GM21526 (cell line): ENCODE results near the gene UNC5A.

Experiments
- ATAC-seq: cut with Tn5 transposase; IDR thresholded peaks from one replicate; pipeline ENCODE4 v1.9.1; 2021; ENCODE audit warnings: moderate library complexity; ENCODE audit not compliant: unreplicated experiment, low FRiP score

Gene UNC5A

DNA sequence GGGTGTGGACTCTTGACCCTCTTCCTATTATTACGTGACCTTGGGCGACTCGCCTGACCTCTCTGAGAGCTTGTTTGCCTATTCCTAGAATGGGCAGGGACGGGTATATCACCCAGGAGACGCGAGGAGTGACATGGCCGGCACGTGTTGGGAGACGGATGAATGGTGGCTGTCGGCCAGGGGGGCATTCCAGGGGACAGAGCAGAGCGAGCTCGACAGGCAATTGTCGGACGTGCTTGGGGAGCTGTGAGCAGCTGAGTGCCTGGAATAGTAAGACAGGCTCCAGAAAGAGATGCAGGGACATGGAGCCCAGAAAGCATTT lies 29.3 kb upstream of the UNC5A start:
- ATAC-seq = no peak

DNA sequence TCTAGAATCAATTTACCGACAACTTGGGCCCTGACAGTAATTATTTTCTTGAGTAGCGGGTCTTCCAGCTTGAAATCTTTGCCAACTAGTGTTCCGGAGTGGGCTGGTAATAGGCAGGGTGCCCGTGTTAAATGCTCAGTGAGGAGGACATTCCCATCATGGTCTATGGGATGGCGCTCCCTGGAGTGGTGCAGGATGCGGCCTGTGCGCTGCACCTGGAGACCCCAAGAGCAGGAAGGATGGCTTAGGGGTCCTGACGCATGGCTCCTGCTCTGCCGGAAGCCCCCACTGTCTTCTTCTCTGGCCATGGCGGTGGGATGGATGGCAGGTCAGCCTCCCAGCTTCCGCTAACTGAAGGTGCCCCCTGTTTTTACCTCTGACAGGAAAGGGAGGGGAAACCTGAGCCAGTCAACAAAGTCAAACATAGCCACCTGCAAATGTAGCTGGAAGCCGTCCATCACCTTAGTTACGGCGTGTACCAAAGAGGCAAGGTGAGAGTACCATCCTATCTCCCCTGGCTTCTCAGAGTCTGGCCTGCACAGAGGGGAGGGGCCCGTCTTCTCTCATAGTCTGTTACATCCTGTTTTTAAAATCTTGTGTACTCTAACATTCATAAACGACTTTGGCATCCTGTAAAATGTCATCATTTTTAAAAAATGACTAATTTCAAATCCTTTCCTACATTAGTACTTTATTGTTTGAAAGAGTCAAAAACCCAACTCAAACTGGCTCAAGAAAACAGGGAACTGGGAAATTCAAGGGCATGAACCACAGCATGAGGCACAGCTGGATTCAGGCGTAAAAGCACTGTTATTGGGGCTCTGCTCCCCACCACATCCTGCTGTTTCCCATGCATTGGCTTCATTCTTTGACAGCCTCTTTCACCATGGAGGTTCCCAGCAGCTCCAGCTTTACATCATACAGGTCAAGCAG lies 28.5 kb upstream of the UNC5A start:
- no peak for ATAC-seq

DNA sequence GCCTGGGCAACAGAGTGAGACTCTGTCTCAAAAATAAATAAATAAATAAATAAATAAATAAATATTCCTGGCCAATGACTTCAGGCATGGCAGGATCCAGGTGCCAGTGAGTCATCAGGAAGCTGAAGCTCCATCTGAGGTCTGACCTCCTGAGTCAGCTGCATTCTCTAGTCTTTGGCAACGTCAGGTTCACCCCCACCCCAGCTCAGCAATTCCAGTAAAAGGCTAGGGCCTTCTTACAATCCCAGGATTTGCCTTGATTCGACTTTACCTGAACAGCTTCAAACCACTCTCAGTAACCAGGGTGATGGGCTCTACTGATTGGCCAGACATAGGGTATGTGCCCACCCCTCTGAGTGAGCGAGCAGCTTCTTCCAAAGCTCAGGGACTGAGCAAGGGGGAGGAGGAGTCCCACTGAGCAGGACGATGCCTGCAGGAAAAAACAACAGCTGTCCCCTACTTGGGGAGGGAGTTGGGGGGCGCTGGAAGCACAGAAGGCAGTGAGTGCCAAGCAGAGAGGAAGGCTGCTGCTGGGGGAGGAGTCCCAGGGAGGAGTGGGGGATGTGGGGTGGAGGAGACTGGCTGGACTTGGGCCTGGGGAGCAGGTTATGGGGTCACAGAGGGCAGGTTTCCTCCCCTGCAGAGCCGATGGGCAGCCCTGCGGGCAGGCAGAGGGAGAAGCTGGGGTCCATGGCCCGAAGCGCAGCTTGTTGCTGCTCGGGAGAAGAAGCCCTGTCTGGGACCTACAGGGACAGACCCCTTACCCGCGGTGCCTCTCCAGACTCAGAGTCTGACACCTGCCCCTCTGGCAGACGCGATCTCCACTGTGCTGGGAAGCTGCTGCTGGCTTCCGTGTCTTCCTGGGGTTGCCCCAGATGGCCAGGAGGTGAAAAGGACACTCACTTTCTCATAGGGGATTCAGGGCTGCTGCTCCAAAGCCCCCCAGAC lies 25.9 kb upstream of the UNC5A start:
- ATAC-seq = no peak

DNA sequence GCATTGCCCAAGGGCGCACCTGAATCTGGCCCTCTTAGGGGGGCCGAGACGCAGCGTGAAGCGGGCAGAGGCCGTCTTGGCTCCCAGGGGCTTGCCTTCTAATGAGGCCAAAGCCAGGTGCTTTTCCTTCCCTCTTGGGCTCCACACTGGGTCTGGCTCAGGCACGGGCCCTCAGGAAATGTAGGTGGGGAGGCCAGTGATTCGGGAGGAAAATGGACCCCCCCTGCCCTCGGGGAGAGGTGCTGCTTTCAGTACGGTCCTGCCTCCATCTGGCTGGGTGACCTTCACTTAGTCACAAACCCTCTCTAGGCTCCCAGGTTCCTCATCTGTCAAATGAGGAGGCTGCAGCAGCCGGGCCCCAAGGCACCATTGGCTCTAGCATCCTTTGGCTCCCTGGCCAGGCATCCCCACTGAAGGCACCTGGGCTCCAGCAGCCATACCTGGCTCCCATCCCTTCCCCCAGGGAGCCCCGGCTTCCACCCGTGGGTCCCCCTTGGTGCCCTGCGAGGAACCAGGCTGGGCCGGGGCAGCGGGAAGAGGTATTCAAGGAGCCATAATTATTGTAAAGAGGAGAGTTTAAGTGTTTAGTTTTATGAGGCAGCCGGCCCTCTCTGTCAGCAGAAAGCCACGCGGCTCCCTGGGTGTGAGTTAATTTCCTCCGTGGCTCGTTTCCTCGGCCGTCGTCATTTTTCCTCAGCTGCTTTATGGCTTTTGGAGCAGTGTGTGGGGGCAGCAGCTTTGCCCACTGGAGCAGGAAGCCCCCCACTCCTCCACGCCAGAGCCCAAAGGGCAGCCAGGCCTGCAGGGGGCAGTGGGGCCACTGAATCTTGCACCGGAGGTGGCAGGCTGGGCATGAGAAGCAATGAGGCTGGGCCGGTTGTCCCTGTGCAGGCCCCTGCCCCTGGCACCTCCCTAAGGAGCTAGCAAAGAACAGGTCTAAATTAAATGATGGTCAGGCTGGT lies 24.9 kb upstream of the UNC5A start:
- no peak for ATAC-seq

DNA sequence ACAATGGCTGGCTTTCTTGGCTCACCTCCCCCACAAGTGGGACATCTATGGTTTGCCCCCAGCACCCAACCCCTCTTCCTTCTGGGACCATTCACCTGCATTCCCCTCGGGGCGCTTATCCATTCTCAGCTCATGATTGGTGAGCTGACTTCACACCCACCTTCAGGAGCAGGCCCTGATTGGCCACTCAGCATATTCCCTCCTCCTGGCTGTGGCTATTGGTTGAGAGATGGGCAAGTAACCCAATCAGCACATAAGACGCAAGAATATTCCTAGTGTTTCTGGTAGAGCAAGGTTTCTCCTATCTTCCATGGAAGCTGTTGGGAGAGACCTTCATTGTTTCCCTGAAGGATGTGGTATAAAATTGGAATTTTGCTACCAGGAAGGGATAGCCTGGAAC lies 22.7 kb upstream of the UNC5A start:
- ATAC-seq = no peak

DNA sequence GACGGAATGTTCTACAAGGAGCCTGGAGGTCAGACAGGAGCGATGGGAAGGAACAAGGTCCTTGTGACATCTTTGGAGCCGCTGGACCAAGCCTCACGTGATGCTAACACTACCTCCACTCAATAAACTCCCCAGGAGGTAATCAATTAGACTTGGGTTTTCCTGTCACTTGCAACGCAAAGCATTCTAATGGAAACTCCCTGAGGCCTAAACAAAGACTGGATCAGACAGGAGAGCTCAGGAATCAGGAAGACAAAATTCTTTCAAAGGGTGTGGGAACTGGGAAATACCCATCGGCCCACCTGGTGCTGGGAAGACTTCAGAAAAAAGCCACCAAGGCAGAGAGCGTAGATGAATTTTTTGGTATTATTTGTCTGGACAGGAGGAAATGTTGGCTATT lies 22.3 kb upstream of the UNC5A start:
- ATAC-seq = no peak

DNA sequence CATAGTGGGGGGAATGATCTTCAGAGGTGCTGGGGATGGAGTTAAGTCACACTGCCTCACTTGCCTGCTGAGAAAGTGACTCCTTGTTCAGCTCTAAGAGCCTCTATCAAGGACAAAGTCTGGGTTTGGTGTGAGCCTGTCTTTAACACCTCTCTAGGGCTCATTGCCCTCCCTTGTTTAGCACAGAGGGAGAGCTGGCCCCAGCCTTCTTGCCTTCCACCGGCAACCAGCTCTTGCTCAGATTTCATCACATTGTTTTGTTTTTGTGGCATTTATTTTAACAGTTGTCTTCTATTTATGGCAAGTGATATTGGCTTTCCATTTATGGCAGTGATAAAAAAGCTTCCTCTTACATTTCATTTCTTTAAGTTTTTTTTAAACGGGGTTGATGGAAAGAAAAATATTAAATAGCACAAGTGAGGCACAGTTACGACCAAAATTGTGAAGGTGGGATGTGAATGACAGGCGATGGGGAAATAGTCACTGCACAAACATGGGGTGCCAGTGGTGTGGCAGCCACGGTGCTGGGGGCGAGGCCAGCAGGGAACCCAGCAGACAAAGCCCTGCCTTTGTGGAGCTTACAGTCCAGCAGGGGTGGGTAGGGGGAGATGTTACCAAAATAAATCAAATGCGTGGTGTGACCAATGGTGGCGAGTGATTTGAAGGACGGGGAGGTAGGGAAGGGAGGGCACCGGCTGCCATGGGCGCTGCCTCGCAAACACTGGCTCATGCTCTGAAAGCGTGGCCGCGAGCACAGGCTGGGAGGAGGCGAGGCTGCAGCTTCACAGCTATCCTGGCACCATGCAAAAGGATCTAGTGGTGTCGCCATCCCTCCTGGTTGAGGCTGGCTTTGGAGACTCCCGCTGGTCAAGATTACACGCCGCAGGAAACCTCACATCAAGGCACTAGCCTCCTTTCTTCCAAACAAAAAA lies 21.2 kb upstream of the UNC5A start:
- ATAC-seq = no peak

DNA sequence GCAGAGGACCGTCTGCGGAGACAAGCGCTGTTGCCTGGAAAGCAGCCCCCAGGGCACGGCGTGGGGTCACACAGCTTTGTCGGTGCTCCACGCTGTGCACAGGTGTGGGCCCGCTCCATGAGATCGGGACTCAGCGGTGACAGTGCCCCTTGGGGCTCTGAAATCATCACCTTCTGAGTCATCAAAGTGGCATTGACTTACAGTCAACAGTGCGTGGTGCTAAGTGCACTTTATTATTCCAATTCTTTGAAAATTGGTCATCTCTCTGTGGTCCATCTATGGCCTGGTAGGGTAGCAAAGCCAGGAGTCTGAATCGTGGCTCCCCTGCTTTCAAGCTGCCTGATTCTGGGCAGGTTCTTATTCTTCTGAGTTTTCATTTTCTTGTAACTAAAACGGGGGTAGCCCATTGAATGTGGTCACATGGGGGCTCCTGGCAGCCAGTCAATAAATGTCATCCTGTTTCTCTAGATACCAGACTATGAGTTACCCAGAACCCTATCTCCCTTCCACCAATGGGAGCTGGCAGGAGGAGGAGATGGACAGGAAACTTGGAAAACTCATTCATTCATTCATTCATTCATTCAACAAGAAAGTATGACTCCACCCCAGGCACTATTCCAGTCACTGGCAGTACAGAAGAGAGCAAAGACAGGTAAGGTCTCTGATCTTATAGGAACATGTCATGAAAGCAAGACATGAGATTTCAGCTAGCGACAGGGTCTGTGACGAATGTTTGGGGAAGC lies 20.3 kb upstream of the UNC5A start:
- ATAC-seq = no peak

DNA sequence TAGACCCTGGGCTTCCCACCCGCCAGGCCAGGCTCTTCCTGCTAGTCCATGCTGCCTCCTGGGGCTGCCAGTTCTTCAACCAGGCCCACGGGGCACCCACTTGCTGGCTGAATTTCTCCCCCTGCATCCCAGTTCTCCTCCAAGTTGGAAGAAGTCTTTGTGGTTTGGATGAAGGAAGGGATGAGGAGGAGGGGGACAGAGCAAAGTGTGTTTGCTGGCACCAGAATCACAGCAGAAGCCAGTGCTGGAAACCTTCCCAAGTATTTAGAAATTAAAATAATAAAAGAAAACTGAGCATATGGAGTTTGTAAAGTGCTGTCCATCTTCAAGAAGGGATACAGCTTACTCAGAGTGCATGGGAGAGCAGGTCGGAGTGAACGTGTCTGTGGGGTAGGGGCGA lies 19.4 kb upstream of the UNC5A start:
- ATAC-seq = no peak

DNA sequence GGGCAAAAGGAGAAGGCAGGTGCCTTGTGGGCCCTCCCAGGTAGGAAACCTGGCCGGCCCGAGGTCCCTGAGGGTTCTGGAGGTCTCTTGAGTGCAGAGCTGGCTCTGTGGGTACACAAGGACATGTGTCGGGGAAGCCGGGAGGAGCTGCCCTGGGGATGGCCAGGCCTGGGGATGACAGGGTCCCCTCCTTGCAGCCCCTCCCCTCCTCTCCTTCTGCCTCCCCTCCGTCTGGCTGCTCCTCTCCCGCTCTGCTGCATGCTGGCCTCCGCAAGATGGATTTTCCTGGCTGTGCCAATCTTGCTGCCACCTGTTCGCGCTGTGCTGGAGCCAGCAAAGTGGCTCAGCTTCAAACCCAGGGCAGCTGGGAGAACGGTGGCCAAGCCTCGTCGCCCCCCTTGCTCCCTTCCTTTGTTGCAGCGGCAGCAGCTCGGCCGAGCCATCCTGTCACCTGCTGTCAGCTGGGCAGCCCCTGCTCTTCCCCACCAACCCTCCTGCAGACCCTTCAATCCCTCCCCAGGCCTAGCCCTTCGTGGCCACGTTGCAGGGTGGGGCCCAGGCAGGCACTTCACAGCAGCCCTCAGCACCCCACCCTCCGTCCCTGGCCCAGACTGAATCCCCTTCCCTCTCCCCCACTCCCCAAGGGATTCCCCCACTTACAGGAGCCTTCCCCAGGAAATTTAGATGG lies 17.6 kb upstream of the UNC5A start:
- ATAC-seq = no peak

DNA sequence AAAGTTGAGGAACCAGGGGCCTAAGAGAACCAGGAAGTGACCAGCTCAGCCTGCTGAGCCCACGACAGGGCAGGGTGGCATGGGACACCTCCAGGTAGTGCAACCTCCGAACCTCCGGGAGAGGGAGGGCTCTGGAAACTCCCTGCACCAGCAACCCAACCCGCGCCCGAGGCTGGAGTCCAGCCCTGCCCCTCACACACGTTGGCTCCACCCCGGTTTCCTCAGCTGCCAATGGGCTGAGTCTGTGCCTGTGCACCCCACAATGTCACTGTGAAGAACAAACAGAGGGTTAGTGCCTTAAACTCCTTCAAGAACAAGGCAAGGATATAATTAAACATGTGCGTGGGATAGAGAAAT lies 17.0 kb upstream of the UNC5A start:
- no peak for ATAC-seq

DNA sequence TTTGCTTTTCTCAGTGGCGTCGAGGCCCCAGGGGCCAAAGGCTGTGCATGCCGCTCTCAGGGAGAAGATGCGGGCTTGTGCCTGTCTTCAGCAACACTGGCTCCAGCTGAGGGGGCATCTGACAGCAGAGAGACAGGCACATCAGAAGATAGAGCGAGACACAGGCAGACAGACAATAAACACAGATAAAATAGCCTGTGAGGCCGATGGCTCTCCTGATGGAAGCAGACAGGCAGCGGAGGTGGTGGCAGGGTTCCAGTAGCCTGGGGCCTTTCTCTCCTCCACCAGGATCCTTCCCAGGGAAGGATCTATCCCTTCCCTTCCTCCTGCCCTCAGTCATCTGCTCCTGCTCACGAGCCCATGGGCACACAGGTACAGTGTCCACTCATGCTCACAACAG lies 16.6 kb upstream of the UNC5A start:
- no peak for ATAC-seq

DNA sequence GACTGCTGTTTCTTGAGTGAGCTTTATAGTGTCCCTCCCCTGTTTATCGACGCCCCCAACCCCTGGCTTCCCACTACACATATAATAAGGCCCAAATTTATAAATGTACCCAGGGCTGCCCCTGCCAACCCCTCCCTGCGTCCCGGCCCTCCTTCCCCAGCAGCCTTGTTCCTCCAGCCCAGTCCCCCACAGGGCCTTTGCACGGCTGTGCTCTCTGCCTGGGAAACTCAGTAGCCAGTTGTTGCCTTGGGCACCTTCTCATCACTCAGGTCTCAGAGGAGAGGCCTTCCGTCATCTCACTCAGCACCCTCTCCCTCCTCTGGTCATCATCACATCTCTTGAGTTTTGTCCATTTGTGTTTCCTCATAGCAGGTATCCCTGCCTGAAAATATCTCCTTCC lies 15.8 kb upstream of the UNC5A start:
- ATAC-seq = no peak

DNA sequence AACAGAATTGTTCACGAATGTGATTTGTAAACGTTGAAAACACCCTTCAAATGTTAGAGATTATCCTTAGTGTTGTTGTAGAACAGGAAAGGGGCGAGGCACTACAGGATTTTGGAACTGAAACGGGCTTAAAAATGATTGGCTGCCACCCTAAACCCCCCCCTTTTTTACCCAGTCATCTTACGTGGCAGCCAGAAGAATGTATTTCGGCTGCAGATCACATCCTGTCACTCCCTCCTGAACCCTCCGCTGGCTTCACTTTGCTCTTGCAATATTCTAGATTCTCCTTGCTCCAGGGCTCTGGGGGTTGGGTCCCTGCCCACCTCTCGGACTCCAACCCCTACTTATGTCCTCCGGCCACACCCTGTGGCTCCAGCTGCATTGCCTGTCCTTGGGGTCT lies 13.9 kb upstream of the UNC5A start:
- ATAC-seq = no peak

DNA sequence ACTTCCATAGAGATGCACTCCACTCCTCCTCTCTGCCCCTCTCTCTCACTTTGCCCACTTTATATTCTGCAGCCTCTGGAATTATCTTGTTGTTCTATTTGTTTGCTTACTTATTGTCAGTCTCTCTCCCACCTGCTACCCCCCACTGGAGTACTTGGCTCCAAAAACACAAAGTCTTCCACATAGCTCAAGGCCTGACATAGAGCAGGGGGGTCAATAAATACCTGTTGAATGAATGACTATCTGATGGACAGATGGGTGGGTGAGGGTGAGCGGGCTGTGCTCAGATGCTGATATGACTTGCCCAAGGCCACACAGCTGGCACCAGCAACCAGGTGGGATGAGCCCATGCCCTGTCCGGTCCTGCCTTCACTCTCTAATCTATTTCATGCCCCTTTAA lies 13.4 kb upstream of the UNC5A start:
- no peak for ATAC-seq

DNA sequence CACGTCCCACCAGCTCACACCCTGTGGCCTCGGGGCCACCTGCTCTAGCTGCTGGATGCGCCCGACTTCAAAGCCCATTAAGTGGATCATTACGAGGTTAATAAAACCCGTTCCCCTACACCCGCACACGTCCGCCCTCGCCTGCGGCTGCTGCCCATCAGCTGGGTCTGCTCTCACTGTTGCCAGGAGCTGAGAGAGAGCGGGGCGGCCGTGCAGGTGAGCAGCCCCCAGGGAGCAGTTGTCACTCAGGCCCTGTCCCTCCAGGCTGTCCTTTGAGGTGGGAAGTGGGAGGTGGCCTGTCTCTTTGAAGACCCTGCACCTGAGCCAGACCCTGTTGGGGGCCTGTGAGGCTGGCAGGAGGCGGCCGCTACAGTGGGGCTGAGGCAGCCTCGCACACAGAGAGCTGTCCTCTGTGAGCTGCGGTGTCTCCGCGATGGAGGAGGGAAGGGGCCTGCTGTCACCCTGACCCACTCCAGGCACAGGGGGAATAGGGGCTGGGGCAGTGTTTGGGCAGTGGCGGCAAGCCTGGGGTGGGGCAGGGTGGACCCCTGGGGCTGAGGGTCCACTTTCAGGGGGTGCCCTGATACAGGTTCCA lies 12.8 kb upstream of the UNC5A start:
- no peak for ATAC-seq

DNA sequence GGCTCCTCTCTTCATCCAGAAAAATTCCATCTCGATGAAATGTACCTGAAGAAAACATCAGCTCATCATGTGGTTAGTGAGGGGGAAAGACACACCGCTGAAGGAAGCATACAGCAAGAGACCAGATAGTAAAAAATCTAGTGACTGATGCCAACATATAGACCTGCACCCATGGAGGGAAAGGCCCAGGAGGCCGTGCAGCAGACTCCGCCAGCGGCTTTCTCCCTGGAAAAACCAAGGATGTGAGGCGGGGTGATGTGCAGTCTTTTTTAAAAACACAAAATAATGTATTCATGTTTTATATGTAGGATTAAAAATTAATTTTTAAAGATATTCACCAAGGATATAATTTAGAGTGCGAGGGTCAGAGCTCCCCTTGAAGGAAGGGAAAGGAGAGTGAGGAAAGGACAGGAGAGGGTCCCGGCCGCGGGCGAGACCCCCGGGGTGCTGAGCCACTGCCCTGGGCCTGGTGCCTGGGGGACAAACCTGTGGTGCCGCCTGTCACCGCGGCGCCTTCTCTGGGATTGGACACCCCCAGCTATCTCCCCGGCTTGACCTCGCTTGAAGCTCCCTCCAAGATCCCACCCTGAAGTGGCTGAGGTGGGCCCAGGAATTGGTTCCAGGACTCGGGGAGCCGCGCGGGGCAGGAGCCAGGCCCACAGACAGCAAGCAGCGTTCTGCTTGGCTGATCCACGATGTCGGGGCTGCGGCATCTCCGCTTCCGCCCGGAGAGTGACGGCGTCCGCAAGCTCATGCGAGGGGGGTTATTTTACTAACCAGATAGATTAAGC lies 12.1 kb upstream of the UNC5A start:
- ATAC-seq = no peak
